ENCODE measurements around the gene TGFBR1.
"Not testable (repeated sequence)": the region's sequence is repeated elsewhere in the genome, so short reads cannot be mapped to it uniquely, and the experiment has no call there.

TGFBR1 gene

GRCh38 chr9:99075246-99075912 lies 29.5 kb upstream of the TGFBR1 start:
- no peak for DNase-seq (ENCODE audit: low read depth in 2 of 3, low spot score in 2 of 3)

- no peak for DNase-seq (ENCODE audit: low read depth in 2 of 3, low spot score in 2 of 3)
Measured at GRCh38 chr9:99076030-99076429, 28.9 kb upstream of the TGFBR1 start.

GRCh38 chr9:99076483-99077171 lies 28.3 kb upstream of the TGFBR1 start:
- no peak for DNase-seq (ENCODE audit: low read depth in 2 of 3, low spot score in 2 of 3)

GRCh38 chr9:99078717-99079116 lies 26.2 kb upstream of the TGFBR1 start:
- DNase-seq (ENCODE audit: low read depth in 2 of 3, low spot score in 2 of 3) = no peak

GRCh38 chr9:99079542-99079941 lies 25.4 kb upstream of the TGFBR1 start:
- DNase-seq (ENCODE audit: low read depth in 2 of 3, low spot score in 2 of 3) = no peak

- no peak for DNase-seq (ENCODE audit: low read depth in 2 of 3, low spot score in 2 of 3)
Measured at GRCh38 chr9:99083051-99083450, 21.9 kb upstream of the TGFBR1 start.

- DNase-seq (ENCODE audit: low read depth in 2 of 3, low spot score in 2 of 3) = no peak
Measured at GRCh38 chr9:99085949-99086948, 18.7 kb upstream of the TGFBR1 start.

GRCh38 chr9:99087462-99087861 lies 17.5 kb upstream of the TGFBR1 start:
- no peak for DNase-seq (ENCODE audit: low read depth in 2 of 3, low spot score in 2 of 3)

GRCh38 chr9:99090336-99091130 lies 14.4 kb upstream of the TGFBR1 start:
- no peak for DNase-seq (ENCODE audit: low read depth in 2 of 3, low spot score in 2 of 3)

GRCh38 chr9:99092643-99093491 lies 12.0 kb upstream of the TGFBR1 start:
- peak in 1 of 3 experiments; percentile 25 for DNase-seq (ENCODE audit: low read depth in 2 of 3, low spot score in 2 of 3)

- DNase-seq (ENCODE audit: low read depth in 2 of 3, low spot score in 2 of 3) = peak in 1 of 3 experiments; percentile 33
Measured at GRCh38 chr9:99093492-99093791, 11.5 kb upstream of the TGFBR1 start.

- DNase-seq (ENCODE audit: low read depth in 2 of 3, low spot score in 2 of 3) = no peak
Measured at GRCh38 chr9:99095565-99095964, 9.3 kb upstream of the TGFBR1 start.

GRCh38 chr9:99096409-99096808 lies 8.5 kb upstream of the TGFBR1 start:
- DNase-seq (ENCODE audit: low read depth in 2 of 3, low spot score in 2 of 3) = no peak

GRCh38 chr9:99099806-99100585 lies 4.9 kb upstream of the TGFBR1 start:
- DNase-seq (ENCODE audit: low read depth in 2 of 3, low spot score in 2 of 3) = not testable (repeated sequence)

GRCh38 chr9:99101271-99101670 lies 3.6 kb upstream of the TGFBR1 start:
- DNase-seq (ENCODE audit: low read depth in 2 of 3, low spot score in 2 of 3) = no peak

- DNase-seq (ENCODE audit: low read depth in 2 of 3, low spot score in 2 of 3) = no peak
Measured at GRCh38 chr9:99101812-99102211, 3.1 kb upstream of the TGFBR1 start.

GRCh38 chr9:99103054-99103895 lies 1.6 kb upstream of the TGFBR1 start:
- DNase-seq (ENCODE audit: low read depth in 2 of 3, low spot score in 2 of 3) = no peak

GRCh38 chr9:99103901-99104458 lies 933 bp upstream of the TGFBR1 start:
- DNase-seq (ENCODE audit: low read depth in 2 of 3, low spot score in 2 of 3) = no peak

All from activated CD8-positive, alpha-beta memory T cell treated with anti-CD3 and anti-CD28 coated beads for 48 hours (primary cell).